ENCODE measurements around the gene PRUNE1. TPM values are rescaled to one million over a fixed set of nuclear protein-coding genes. Genes with fewer than 3 reads are reported as not detected.

The PRUNE1 gene
- total and polyA plus RNA-seq, 2 of the 4 experiments (the other 2 are of a cell fraction), result 7.9 to 9.4 TPM

DNA sequence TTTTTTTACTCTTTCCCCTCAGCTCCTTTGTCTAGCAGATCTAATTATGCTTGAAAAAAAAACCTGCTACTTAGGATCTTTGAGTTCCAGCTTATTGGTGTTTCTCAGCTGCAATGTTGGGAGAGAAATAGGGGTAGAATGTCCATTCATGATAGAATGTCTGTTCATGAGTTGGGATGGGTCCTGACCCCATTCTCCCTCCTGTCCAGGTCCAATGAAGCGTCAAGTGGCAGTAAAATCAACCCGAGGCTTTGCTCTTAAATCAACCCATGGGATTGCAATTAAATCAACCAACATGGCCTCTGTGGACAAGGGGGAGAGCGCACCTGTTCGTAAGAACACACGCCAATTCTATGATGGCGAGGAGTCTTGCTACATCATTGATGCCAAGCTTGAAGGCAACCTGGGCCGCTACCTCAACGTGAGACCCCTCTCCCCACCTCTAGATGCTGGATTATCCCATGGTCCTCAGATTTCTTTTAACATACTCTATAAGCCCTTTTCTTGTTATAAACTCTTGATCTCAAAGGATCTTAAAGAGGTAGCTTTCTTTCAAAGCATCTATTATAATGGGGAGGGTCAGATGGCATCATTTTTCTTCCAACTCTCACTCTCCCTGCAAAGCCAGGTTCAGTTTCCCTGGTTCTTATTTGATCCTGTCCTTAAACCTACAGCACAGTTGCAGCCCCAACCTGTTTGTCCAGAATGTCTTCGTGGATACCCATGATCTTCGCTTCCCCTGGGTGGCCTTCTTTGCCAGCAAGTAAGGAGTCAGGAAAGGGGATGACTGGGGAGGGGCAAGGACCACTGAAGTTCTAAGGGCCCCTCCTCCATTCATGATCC lies 44.7 kb upstream of the PRUNE1 start:
- Histone ChIP-seq H3K4ac (ENCODE audit: low read depth, low read length) (no peak overlapping the region), H4K5ac (ENCODE audit: low read depth, low read length) (no peak overlapping the region), H3K4me2 (ENCODE audit: low read depth, low read length) (no peak overlapping the region), H2AK5ac (ENCODE audit: low read depth, low read length) (no peak overlapping the region), H2AFZ (replicated peaks; ENCODE audit: low read length, poor library complexity) (no peak overlapping the region), H2BK15ac (ENCODE audit: low read depth, low read length) (no peak overlapping the region), H3K27me3 (ENCODE audit: control insufficient read depth, insufficient read depth, low read length) (no peaks in the 10 kb centered on the region), H3K27ac (ENCODE audit: insufficient read depth, low read length) (no peak overlapping the region), H3K79me1 (ENCODE audit: low read depth in 1 of 2, low read length in 2 of 2) (peaks cover 23 to 45% of the 10 kb centered on the region in 2 experiments), H3K36me3 (ENCODE audit: control insufficient read depth, insufficient read depth, low read length) (peaks cover 80% of the 10 kb centered on the region), H3K9me1 (ENCODE audit: insufficient read depth, low read length) (peaks cover 6% of the 10 kb centered on the region; the same call in 1 of the 2 replicates), H2AK9ac (replicated peaks; ENCODE audit: low read depth, low read length, poor library complexity) (no peak overlapping the region), H3K4me1 (ENCODE audit: control insufficient read depth, insufficient read depth, low read length) (no peaks in the 10 kb centered on the region), H4K20me1 (ENCODE audit: insufficient read depth, low read length) (peaks cover 27% of the 10 kb centered on the region), H3K9me3 (ENCODE audit: control insufficient read depth, insufficient read depth, low read length) (no peaks in the 10 kb centered on the region), H3K14ac (replicated peaks; ENCODE audit: low read depth, low read length) (no peak overlapping the region), H3K9ac (ENCODE audit: low read depth, low read length) (no peak overlapping the region), H3K18ac (ENCODE audit: low read depth, low read length) (no peak overlapping the region), H3K4me3 (ENCODE audit: insufficient read depth, low read depth, low read length) (no peak overlapping the region), H2BK5ac (ENCODE audit: low read depth, low read length, poor library complexity, severe bottlenecking) (no peak overlapping the region), H3K23ac (ENCODE audit: low read depth, low read length) (no peak overlapping the region), H2BK120ac (ENCODE audit: low read depth, low read length) (no peak overlapping the region), H2BK20ac (ENCODE audit: low read depth, low read length) (no peak overlapping the region), H4K8ac (ENCODE audit: low read depth in 2 of 2, low read length in 2 of 2) (no peak overlapping the region), H4K91ac (ENCODE audit: insufficient read depth, low read depth, low read length) (no peak overlapping the region), H3K56ac (ENCODE audit: extremely low read depth, insufficient read depth, low read length) (no peak overlapping the region)
- dilution Hi-C loops (cut with HindIII; ENCODE audit: low sequenced_read_pairs, unreplicated experiment), result no loop called here
- DNase-seq (no peak), ATAC-seq (ENCODE audit: low read depth) (no peak)
- WGBS, 2 experiments (ENCODE audit: extremely low coverage in 2 of 2, insufficient read length in 1 of 2), result no CpG with 5 or more reads among the region's 10 CpGs
- ChIA-PET CTCF (no interaction called here), POLR2A (ENCODE audit: unreplicated experiment) (no interaction called here)
- in situ Hi-C loops (cut with MboI; ENCODE audit: low sequenced_read_pairs), result no loop called here
- intact Hi-C loops (cut with micrococcal nuclease), result no loop called here
- no TSS peak for BruUV-seq (replicated peaks)
- TF ChIP-seq RFX5 (IDR thresholded peaks at IDR 0.05; ENCODE audit: low read depth, low read length) (no peak), RAD21 (IDR thresholded peaks at IDR 0.05; ENCODE audit: low read length) (no peak), CHD1 (IDR thresholded peaks at IDR 0.05; ENCODE audit: low read depth, low read length) (no peak), MXI1 (IDR thresholded peaks at IDR 0.05; ENCODE audit: borderline replicate concordance, low read depth, low read length) (no peak), ELK1 (IDR thresholded peaks at IDR 0.05; ENCODE audit: borderline replicate concordance, low read depth, low read length) (no peak), FOS (IDR thresholded peaks at IDR 0.05; ENCODE audit: low read depth, low read length) (no peak), NFE2L2 (IDR thresholded peaks at IDR 0.05; ENCODE audit: low read depth, low read length) (no peak), CTCF (conservative IDR thresholded peaks at IDR 0.05; ENCODE audit: low read depth, low read length) (no peak), POLR2A (IDR thresholded peaks at IDR 0.05; ENCODE audit: low read depth, low read length) (no peak), BHLHE40 (IDR thresholded peaks at IDR 0.05; ENCODE audit: low read depth, low read length) (no peak), SMC3 (IDR thresholded peaks at IDR 0.05; ENCODE audit: low read depth, low read length) (no peak), MAFK (IDR thresholded peaks at IDR 0.05; ENCODE audit: low read depth, low read length) (no peak), MAZ (IDR thresholded peaks at IDR 0.05; ENCODE audit: borderline replicate concordance, low read depth, low read length) (no peak), CEBPB (IDR thresholded peaks at IDR 0.05; ENCODE audit: low read depth, low read length) (no peak)
- TF ChIP-seq, protein P1, sequence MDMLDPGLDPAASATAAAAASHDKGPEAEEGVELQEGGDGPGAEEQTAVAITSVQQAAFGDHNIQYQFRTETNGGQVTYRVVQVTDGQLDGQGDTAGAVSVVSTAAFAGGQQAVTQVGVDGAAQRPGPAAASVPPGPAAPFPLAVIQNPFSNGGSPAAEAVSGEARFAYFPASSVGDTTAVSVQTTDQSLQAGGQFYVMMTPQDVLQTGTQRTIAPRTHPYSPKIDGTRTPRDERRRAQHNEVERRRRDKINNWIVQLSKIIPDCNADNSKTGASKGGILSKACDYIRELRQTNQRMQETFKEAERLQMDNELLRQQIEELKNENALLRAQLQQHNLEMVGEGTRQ (IDR thresholded peaks at IDR 0.05; ENCODE audit: low read depth, low read length), result no peak

Measured in IMR-90 (cell line).